H7 (cell line): ENCODE data around the gene MAP1S. TPM values are rescaled to one million over a fixed set of nuclear protein-coding genes. Genes with fewer than 3 reads are reported as not detected.

ENCODE experiments used
- DNase-seq: peaks from one replicate; pipeline ENCODE4 v3.0.0; 2012
- H3K27me3 ChIP-seq: 2 replicates; pipeline ENCODE4 v1.6.0; 2011; ENCODE audit warnings: mild to moderate bottlenecking, low read length; ENCODE audit not compliant: control insufficient read depth, insufficient read depth
- H3K36me3 ChIP-seq: replicated peaks from 2 replicates; pipeline ENCODE4 v1.5.1; 2011; ENCODE audit warnings: low read length; ENCODE audit not compliant: control insufficient read depth, insufficient read depth
- H3K4me3 ChIP-seq: 2 replicates; pipeline ENCODE4 v1.5.1; 2011; ENCODE audit warnings: low read depth, mild to moderate bottlenecking, control low read depth, low read length, moderate library complexity; ENCODE audit not compliant: insufficient read depth
- total RNA-seq: library from RNA; depleted of rRNA; stranded (reverse); fragments of >200 nt; shearing (Covaris generic); gene quantifications from 2 replicates; pipeline ENCODE4 v1.2.3, GENCODE V29; 2014; rRNA removed

MAP1S gene, protein sequence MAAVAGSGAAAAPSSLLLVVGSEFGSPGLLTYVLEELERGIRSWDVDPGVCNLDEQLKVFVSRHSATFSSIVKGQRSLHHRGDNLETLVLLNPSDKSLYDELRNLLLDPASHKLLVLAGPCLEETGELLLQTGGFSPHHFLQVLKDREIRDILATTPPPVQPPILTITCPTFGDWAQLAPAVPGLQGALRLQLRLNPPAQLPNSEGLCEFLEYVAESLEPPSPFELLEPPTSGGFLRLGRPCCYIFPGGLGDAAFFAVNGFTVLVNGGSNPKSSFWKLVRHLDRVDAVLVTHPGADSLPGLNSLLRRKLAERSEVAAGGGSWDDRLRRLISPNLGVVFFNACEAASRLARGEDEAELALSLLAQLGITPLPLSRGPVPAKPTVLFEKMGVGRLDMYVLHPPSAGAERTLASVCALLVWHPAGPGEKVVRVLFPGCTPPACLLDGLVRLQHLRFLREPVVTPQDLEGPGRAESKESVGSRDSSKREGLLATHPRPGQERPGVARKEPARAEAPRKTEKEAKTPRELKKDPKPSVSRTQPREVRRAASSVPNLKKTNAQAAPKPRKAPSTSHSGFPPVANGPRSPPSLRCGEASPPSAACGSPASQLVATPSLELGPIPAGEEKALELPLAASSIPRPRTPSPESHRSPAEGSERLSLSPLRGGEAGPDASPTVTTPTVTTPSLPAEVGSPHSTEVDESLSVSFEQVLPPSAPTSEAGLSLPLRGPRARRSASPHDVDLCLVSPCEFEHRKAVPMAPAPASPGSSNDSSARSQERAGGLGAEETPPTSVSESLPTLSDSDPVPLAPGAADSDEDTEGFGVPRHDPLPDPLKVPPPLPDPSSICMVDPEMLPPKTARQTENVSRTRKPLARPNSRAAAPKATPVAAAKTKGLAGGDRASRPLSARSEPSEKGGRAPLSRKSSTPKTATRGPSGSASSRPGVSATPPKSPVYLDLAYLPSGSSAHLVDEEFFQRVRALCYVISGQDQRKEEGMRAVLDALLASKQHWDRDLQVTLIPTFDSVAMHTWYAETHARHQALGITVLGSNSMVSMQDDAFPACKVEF
- 27.1 and 28.0 TPM in 2 replicates for total RNA-seq

DNA sequence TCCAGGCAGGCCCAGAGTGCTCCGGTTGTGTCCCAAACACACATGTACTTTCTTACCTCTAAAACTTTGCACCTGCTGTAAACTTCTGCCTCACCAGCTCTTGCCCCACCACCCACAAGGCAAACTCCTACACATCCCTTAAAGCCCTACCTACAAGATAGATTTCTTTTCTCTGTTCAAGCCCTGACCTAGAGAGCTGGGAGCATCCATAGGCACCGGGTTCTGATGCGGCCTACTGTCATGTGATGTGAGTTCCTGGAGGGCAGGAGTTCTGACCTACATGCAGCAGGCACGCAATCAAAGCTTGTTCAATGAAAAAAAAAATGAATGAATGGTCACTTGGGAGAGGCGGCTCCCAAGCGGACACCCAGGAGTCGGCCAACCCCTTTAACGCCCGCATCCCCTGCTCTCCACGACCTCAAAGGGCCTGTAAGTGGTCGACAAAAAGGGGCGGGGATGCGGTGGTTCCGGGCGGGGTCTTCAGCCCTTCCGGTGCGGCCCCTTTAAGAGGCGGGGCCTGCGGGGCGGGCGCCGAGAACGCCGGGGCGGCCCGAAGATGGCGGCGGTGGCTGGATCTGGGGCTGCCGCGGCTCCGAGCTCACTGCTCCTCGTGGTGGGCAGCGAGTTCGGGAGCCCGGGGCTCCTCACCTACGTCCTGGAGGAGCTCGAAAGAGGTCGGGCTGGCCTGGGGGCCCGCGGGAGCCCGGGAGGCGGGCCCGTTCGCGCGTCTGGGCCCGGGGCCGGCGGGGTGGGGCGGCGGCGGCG lies at the start of gene MAP1S:
TSS of gene MAP1S (plus strand) at position 534 of the 765 bp plus-strand sequence. CDS start at position 557, 23 bp downstream.
- Histone ChIP-seq H3K27me3 (no peaks in the 10 kb centered on the region), H3K36me3 (peaks cover 9% of the 10 kb centered on the region), H3K4me3 (peak within 1 kb of the TSS; percentile 77)
- DNase-seq = peak; percentile 97

GRCh38 chr19:17671906-17672305 lies 47.4 kb upstream of the MAP1S start:
- peaks cover 9% of the 10 kb centered on the region for H3K36me3 ChIP-seq
- peak; percentile 84 for DNase-seq

DNA sequence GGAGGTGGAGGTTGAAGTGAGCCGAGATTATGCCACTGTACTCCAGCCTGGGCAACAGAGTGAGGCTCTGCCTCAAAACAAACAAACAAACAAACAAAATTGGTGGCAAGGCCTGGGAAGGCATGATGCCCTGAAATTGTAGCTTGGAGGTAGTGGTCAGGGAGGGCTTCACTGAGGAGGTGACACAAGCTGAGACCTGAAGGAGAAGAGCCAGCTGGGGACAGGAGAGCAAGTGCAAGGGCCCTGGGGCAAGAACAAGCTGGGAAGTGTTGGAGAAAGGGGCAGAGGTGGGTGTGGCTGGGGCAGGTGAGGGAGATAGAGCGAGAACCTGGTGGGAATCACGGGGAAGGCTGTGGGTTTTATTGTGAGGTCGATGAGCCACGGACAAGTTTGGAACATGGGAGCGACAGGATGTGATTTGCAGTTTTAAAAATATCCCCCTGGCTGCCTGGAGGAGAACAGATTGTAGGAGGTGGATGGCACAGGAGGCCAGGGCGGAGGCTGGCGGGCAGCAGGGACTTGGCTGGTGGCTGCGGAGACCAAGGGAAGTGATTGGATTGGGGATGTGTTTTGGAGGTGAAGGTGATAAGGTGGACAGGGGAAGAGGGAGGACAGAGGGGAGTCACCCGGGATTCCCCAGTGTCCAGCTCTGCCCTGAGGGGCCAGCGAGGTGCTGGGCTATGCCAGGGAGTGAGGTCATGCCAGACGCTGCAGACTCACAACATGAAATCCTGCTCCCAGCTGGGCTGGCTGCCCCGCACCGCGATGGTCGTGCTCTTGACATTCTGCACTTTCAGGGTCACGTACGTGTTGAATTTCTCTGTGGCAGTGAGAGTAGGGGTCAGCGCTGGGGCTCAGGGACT lies 45.1 kb upstream of the MAP1S start:
- Histone ChIP-seq H3K27me3 (no peaks in the 10 kb centered on the region), H3K4me3 (no peak overlapping the region), H3K36me3 (peaks cover 5% of the 10 kb centered on the region)
- no peak for DNase-seq

More at GRCh38 chr19:17671906-17672305, 47.4 kb upstream of the MAP1S start:
- H3K27me3 ChIP-seq = no peaks in the 10 kb centered on the region
- H3K4me3 ChIP-seq = no peak overlapping the region

DNA sequence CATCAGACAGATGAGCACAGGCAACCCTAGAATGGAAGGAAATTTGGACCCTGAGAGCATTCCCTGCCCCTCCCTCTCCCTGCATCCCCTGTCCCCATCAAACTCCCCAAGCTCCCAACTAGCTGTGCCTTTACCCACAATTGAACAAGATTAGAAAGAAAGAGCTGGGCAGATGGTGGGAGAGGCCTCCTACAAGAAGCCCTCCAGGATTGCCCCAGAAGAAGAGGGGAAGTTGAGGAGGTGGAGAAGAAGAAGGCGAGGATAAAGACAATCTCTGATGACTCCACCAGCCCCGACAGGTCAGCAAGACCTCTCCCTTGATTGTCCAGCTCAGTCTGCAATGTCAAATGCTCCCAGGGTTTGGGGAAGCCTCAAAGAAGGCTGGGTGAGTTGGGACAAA lies 43.0 kb upstream of the MAP1S start:
- peaks cover 2% of the 10 kb centered on the region for H3K36me3 ChIP-seq
- no peak for DNase-seq
- H3K27me3 ChIP-seq = no peaks in the 10 kb centered on the region
- H3K4me3 ChIP-seq = no peak overlapping the region

- no peak overlapping the region for H3K4me3 ChIP-seq
- no peaks in the 10 kb centered on the region for H3K27me3 ChIP-seq
- H3K36me3 ChIP-seq = peaks cover 2% of the 10 kb centered on the region
- peak; percentile 68 for DNase-seq
These were observed 42.3 kb upstream of the MAP1S start for GRCh38 chr19:17677002-17677401.

- DNase-seq = no peak
- H3K27me3 ChIP-seq = no peaks in the 10 kb centered on the region
- H3K36me3 ChIP-seq = no peaks in the 10 kb centered on the region
- H3K4me3 ChIP-seq = no peak overlapping the region
These were observed 40.4 kb upstream of the MAP1S start for GRCh38 chr19:17678836-17679235.

- Histone ChIP-seq H3K36me3 (no peaks in the 10 kb centered on the region), H3K27me3 (no peaks in the 10 kb centered on the region), H3K4me3 (peak overlapping the region; percentile 38)
- DNase-seq = peak; percentile 64
These were observed 39.6 kb upstream of the MAP1S start for GRCh38 chr19:17679526-17680229.

DNA sequence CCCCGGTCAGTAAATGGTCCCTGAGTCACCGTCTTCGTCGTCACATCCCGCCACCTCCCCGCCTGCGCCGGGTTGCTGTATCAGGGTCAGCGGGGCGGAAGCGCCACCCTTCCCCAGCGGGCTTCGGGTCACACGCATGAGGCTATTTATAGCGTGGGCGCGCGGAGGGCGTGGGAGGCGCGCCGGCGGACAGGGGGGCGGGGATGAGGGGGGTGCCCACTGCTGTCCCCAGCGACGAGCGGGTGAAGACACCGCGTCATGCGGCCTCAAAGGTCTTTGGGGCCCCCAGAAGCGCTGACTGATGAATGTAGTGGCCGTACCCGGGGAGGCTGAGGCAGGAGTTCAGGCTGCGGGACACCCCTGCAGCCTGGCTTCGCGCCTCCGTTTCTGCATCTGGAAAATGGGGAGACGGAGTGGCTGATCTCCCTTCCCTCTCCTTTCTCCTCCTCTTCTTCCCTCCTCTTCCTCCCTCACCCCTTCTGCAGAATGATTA lies 39.0 kb upstream of the MAP1S start:
- H3K4me3 ChIP-seq = peak overlapping the region; percentile 38
- peak; percentile 84 for DNase-seq
- H3K27me3 ChIP-seq = no peaks in the 10 kb centered on the region
- no peaks in the 10 kb centered on the region for H3K36me3 ChIP-seq

GRCh38 chr19:17681505-17682125 lies 37.7 kb upstream of the MAP1S start:
- H3K27me3 ChIP-seq = no peaks in the 10 kb centered on the region
- H3K36me3 ChIP-seq = no peaks in the 10 kb centered on the region
- no peak overlapping the region for H3K4me3 ChIP-seq
- peak; percentile 92 for DNase-seq

GRCh38 chr19:17682273-17682672 lies 37.0 kb upstream of the MAP1S start:
- Histone ChIP-seq H3K36me3 (no peaks in the 10 kb centered on the region), H3K4me3 (no peak overlapping the region), H3K27me3 (no peaks in the 10 kb centered on the region)
- DNase-seq = no peak

DNA sequence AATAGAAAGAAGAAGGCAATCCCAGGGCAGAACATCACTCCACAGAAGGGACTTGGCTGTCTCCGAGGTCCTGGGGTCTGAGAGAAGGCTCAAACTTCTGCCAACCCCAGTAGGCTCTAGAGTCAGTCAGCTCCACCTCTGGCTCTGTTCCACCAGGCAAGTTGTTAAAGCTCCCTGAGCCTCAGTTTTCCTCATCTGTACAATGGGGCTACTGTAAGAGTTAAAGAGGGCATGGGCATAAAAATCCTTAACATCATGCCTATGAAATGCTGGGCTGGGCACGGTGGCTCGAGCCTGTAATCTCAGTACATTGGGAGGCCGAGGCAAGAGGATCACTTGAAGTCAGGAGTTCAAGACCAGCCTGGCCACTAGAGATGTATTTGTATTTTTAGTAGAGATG lies 36.2 kb upstream of the MAP1S start:
- no peak overlapping the region for H3K4me3 ChIP-seq
- peak; percentile 2 for DNase-seq
- no peaks in the 10 kb centered on the region for H3K27me3 ChIP-seq
- H3K36me3 ChIP-seq = no peaks in the 10 kb centered on the region

- Histone ChIP-seq H3K36me3 (no peaks in the 10 kb centered on the region), H3K4me3 (no peak overlapping the region), H3K27me3 (no peaks in the 10 kb centered on the region)
- DNase-seq = no peak
These were observed 35.0 kb upstream of the MAP1S start for GRCh38 chr19:17684256-17684655.
